ACC112 (cell line): ENCODE measurements around the gene SEC14L6.
"Not testable (repeated sequence)": the region's sequence is repeated elsewhere in the genome, so short reads cannot be mapped to it uniquely, and the experiment has no call there.

Source experiments
- H2AFZ ChIP-seq: fragments of 200-600 bp; sonication (generic); one replicate; pipeline ENCODE4 v1.6.0; 2017; ENCODE audit warnings: antibody characterized with exemption, low read length; ENCODE audit not compliant: unreplicated experiment
- H3K27ac ChIP-seq: fragments of 200-600 bp; sonication (generic); 2 replicates; pipeline ENCODE4 v1.5.1; 2014; ENCODE audit warnings: low read depth, mild to moderate bottlenecking, antibody characterized with exemption, low read length, moderate library complexity
- H3K27me3 ChIP-seq: fragments of 200-600 bp; sonication (generic); 2 replicates; pipeline ENCODE4 v1.6.1; 2014; ENCODE audit warnings: mild to moderate bottlenecking, antibody characterized with exemption, low read length, moderate library complexity, mixed read lengths; ENCODE audit not compliant: insufficient read depth
- H3K36me3 ChIP-seq: fragments of 200-600 bp; sonication (generic); 2 replicates; pipeline ENCODE4 v1.6.1; 2016; ENCODE audit warnings: mild to moderate bottlenecking, antibody characterized with exemption, low read length, moderate library complexity, mixed read lengths; ENCODE audit not compliant: insufficient read depth
- H3K4me1 ChIP-seq: fragments of 200-600 bp; sonication (generic); one replicate; pipeline ENCODE4 v1.6.1; 2016; ENCODE audit warnings: low read length, mixed read lengths; ENCODE audit not compliant: insufficient read depth, unreplicated experiment, control insufficient read depth
- H3K4me3 ChIP-seq: fragments of 200-600 bp; sonication (generic); 2 replicates; pipeline ENCODE4 v1.5.1; 2014; ENCODE audit warnings: mild to moderate bottlenecking, low read depth, low read length
- H3K79me2 ChIP-seq: fragments of 200-600 bp; sonication (generic); one replicate; pipeline ENCODE4 v1.6.0; 2016; ENCODE audit warnings: low read length; ENCODE audit not compliant: control insufficient read depth, unreplicated experiment, insufficient read depth

Gene SEC14L6

DNA sequence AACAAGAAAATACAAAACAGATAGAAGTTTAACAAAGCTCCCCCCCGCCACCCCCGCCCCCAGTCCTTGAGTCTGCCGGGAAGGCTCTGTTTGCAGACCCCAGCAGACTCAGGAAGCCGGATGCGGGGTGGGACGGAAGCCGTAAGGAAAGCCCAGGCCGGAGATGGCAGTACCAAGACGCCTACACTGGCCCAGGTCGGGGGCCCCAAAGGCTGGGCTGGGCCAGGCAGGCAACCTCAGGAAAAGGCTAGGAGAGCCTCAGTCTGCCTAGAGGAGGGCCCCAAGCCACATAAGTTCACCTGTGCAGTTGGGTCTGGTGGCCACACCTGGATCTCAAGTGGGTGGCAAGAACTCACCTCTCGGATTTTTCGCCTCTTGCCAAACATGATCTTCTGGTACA is 31.9 kb upstream of the SEC14L6 start:
- Histone ChIP-seq H3K27me3 (no peaks in the 10 kb centered on the region), H3K36me3 (no peaks in the 10 kb centered on the region), H2AFZ (no peak overlapping the region), H3K27ac (no peak overlapping the region), H3K4me1 (peaks cover 21% of the 10 kb centered on the region), H3K4me3 (no peak overlapping the region), H3K79me2 (no peaks in the 10 kb centered on the region)

- Histone ChIP-seq H3K27ac (no peak overlapping the region), H3K36me3 (no peaks in the 10 kb centered on the region), H3K4me1 (peaks cover 3% of the 10 kb centered on the region)
These were observed 29.3 kb upstream of the SEC14L6 start for GRCh38 chr22:30575859-30576258.

DNA sequence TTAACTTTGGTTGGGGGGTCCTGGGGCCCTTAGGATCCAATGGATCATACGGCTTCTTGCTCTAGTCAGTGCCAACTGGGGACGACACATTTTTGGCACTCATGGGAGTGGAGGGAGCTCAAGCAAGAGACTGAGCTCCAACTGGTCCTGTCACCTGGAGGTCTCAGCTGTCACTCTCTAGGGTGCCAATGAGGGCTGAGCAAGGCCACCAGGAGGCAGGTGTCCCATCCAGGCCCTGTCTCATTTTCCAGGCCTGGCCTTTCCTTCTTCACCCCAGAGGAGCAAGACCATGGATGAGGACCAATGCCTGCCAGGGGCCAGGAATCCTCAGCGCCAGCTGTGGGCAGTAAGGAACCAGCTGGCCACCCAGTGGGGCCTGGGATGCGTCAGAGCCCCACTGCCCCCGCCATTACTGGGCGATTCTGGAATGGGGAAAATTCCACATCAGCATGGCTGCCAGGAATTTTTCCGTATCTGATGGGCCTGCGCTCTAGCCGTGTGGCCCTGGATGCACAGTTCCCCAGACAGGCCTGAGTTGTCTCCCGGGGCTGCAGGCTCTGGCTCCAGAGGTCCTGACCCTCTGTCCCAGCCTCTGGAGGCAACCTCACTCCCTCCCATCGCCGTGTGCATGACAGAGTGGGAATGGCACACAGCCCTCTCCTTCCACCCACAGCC is 28.6 kb upstream of the SEC14L6 start:
- H3K4me1 ChIP-seq: peaks cover 3% of the 10 kb centered on the region
- no peaks in the 10 kb centered on the region for H3K27me3 ChIP-seq
- H3K36me3 ChIP-seq: no peaks in the 10 kb centered on the region
- H2AFZ ChIP-seq: no peak overlapping the region
- H3K27ac ChIP-seq: peak overlapping the region; percentile 41; the same call in 1 of the 2 replicates
- no peak overlapping the region for H3K4me3 ChIP-seq
- H3K79me2 ChIP-seq: no peaks in the 10 kb centered on the region

More at GRCh38 chr22:30575859-30576258, 29.3 kb upstream of the SEC14L6 start:
- H2AFZ ChIP-seq: no peak overlapping the region
- H3K27me3 ChIP-seq: no peaks in the 10 kb centered on the region
- no peak overlapping the region for H3K4me3 ChIP-seq
- H3K79me2 ChIP-seq: no peaks in the 10 kb centered on the region

DNA sequence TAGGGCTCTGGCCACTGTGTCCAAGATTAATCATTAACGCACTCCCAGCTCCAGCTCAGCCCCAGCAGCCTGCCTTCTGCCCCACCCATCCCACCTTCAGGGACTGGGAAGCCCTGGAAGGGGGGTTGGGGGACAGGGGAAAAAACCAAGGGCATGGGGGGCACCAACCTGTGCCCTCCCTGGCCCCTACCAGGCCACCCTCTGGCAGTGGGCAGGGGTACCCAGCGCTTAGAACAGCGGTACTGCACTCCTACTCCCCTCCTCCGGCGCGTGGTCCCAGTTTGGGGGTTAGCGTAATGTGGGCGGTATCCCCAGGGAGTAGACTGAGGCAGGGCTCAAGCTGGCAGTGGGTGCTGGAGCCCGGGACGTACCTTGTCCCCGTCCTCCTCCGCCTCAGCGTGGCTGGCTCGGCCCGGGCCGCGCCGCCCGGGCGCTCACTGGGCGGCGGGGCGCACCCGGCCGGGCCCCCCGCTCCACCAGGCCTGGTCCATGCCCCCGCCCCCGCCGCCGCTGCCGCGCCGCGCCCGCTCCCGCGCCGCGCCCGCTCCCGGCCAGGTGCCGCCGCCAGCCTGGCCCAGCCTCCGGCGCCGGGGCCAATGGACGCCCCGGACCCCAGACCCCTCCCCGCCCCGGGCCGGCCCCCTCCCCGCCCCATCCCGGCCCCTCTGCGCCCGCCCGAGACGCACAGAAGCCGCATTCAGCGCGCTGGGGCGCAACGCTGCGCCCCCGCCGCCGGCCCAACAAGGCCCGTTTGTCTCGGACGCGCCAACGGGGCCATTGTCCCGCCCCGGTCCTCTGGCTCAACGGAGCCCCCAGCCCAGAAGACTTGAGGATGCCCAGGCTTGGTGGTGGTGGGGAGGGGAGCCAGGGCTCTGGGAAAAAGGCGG is 27.8 kb upstream of the SEC14L6 start, which contains the start of gene GAL3ST1:
GAL3ST1 (minus strand) TSS at position 571 of the 887 bp plus-strand sequence. CDS start 17,273 bp downstream, outside the sequence.
- Histone ChIP-seq H3K79me2 (no peaks in the 10 kb centered on the region), H2AFZ (no peak within 1 kb of the TSS), H3K4me3 (no peak within 1 kb of the TSS), H3K27ac (peak within 1 kb of the TSS; percentile 41; the same call in 1 of the 2 replicates), H3K27me3 (no peaks in the 10 kb centered on the region), H3K4me1 (peaks cover 3% of the 10 kb centered on the region), H3K36me3 (no peaks in the 10 kb centered on the region)

DNA sequence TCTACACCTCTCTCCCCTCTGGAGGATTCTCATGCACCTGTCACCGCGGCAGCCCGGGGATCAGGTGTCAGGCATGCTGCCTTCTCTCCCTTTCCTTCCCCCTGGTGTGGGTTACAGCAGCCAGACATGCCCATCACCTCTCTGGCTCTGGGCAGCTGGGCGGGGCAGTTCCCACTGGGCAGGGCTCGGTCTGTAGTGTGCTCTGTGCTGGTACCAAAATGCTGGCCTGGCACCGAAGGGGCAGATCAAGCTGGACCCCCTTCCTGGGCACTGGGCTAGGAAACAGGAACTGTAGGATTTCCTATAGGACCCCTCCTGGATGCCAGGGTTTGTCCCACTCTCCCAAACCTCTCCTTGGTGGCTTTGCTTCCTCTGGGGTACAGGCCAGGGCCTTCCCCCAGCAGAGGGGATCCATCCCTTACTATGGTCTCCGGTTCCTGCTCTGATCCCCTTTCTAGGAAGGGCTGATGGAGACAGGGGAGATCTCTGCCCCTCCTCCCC is 27.1 kb upstream of the SEC14L6 start:
- no peak overlapping the region for H3K4me3 ChIP-seq
- H3K79me2 ChIP-seq: no peaks in the 10 kb centered on the region
- H2AFZ ChIP-seq: no peak overlapping the region
- H3K27ac ChIP-seq: no peak overlapping the region
- no peaks in the 10 kb centered on the region for H3K27me3 ChIP-seq
- no peaks in the 10 kb centered on the region for H3K36me3 ChIP-seq
- H3K4me1 ChIP-seq: peaks cover 3% of the 10 kb centered on the region

GRCh38 chr22:30572840-30573593 is 26.5 kb upstream of the SEC14L6 start:
- no peaks in the 10 kb centered on the region for H3K36me3 ChIP-seq
- H3K4me3 ChIP-seq: no peak overlapping the region
- H3K27ac ChIP-seq: no peak overlapping the region
- no peaks in the 10 kb centered on the region for H3K79me2 ChIP-seq
- H2AFZ ChIP-seq: no peak overlapping the region
- H3K27me3 ChIP-seq: no peaks in the 10 kb centered on the region
- peaks cover 3% of the 10 kb centered on the region for H3K4me1 ChIP-seq

DNA sequence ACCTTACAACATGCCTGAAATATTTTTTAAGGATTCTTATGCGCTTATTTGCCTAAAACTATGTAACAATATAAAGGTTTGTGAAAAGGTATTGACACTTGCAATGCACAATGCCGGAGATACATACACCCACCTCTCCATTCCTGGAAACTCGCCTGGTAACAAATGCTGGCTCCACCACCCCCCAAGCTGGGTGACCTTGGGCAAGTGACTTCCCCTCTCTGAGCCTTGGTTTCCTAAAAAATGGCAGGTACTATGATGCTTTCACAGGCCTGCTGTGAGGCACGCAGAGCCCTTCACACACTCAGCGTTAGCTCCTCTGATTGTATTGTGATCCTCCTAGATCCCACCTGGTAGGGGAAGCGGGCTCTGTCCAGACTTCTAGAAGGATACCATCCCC is 25.7 kb upstream of the SEC14L6 start:
- H2AFZ ChIP-seq: no peak overlapping the region
- no peaks in the 10 kb centered on the region for H3K27me3 ChIP-seq
- no peak overlapping the region for H3K27ac ChIP-seq
- no peak overlapping the region for H3K4me3 ChIP-seq
- H3K36me3 ChIP-seq: no peaks in the 10 kb centered on the region
- H3K4me1 ChIP-seq: peaks cover 3% of the 10 kb centered on the region
- H3K79me2 ChIP-seq: no peaks in the 10 kb centered on the region

- Histone ChIP-seq H3K27me3 (no peaks in the 10 kb centered on the region), H3K36me3 (no peaks in the 10 kb centered on the region), H3K27ac (no peak overlapping the region), H3K4me3 (no peak overlapping the region), H3K4me1 (no peaks in the 10 kb centered on the region), H3K79me2 (no peaks in the 10 kb centered on the region), H2AFZ (no peak overlapping the region)
These were observed 23.2 kb upstream of the SEC14L6 start for GRCh38 chr22:30569674-30570202.

DNA sequence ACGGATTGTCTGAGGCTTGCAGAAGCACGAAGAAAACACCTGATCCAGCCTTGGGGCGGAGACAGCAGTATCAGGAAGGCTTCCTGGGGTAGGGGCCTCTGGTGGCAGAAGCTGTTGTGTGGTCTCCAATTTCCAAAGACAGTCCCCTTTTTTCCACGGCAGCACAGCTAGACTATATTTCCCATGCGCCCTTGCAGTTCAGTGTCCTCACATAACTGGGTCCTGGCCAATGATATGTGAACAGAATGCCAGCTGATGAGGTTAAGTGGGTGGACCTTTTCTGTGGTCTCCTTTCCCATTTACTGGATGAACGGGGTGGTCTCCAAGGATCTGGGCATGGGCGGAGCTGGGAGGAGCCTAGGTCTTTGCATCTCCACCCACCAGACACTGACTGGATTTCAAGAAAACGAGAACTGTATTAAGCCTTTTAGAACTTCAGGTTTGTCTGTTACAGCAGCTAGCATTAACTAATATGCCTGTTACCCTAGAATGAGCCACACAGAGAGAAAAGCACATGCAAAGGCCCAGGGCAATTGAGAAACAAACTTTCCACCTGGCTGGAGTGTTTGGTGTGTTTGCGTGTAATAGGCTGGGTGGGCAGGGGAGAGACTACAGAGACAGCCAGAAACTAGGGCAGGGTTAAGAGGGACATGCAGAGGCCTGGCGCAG is 21.7 kb upstream of the SEC14L6 start:
- no peak overlapping the region for H3K4me3 ChIP-seq
- H3K27ac ChIP-seq: no peak overlapping the region
- no peaks in the 10 kb centered on the region for H3K27me3 ChIP-seq
- no peak overlapping the region for H2AFZ ChIP-seq
- no peaks in the 10 kb centered on the region for H3K36me3 ChIP-seq
- H3K4me1 ChIP-seq: no peaks in the 10 kb centered on the region
- H3K79me2 ChIP-seq: no peaks in the 10 kb centered on the region

DNA sequence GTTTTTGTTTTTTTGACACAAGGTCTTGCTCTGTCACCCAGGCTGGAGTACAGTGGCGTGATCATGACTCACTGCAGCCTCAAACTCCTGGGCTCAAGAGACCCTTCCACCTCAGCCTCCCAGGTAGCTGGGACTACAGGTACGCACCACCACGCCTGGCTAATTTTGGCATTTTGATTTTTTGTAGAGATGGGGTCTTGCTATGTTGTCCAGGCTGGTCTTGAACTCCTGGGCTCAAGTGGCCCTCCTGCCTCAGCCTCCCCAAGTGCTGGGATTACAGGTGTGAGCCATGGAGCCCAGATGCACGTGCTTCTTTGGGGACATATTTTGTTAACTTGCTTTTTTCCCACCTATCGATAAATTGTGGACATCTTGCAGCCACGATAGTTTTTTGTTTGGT is 20.7 kb upstream of the SEC14L6 start:
- H3K4me1 ChIP-seq, H3K4me3 ChIP-seq, H3K36me3 ChIP-seq, H3K27me3 ChIP-seq, H3K27ac ChIP-seq, H3K79me2 ChIP-seq, H2AFZ ChIP-seq: not testable (repeated sequence)
